ENCODE results near the gene CTR9. TPM values are rescaled to one million over a fixed set of nuclear protein-coding genes. Genes with fewer than 3 reads are reported as not detected.

Gene CTR9
- total and polyA plus RNA-seq, 2 of the 8 experiments (the other 6 are each of a cell fraction or from before 2014, with no cell fraction given), result 6.1 to 37.7 TPM

DNA sequence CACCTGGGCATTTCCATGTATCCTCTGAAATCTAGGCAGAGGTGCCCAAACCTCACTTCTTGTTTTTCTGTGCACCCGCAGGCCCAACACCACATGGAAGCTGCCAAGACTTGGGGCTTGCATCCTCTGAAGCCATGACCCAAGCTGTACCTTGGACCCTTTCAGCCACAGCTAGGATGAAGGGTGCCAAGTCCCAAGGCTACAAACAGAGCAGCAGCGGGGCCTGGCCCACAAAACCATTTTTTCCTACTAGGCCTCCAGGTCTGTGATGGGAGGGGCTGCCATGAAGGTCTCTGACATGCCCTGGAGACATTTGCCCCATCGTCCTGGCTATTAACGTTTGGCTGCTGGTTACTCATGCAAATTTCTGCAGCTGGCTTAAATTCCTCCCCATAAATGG is 78.1 kb downstream of the CTR9 start:
- H3K23ac ChIP-seq (ENCODE audit: insufficient read length), result no peak overlapping the region
- no peak overlapping the region for H3K4me2 ChIP-seq (ENCODE audit: insufficient read depth in 1 of 2, low read depth in 2 of 2, low read length in 2 of 2)
- H3K27ac ChIP-seq (ENCODE audit: low read depth, low read length), result no peak overlapping the region
- 0 out of 4 replicates have a peak, but pooled peaks cover 0 to 4% of the 10 kb centered on the region in 2 experiments for H3K9me3 ChIP-seq (ENCODE audit: insufficient read depth in 2 of 2, low read depth in 1 of 2, low read length in 1 of 2)
- H3K27me3 ChIP-seq (replicated peaks in 1 of 4; ENCODE audit: control insufficient read depth in 3 of 4, extremely low read depth in 1 of 4, insufficient read depth in 3 of 4, low read length in 3 of 4), result no peaks in the 10 kb centered on the region; a peak in 1 of 7 replicates
- no peak overlapping the region for H2BK120ac ChIP-seq (replicated peaks; ENCODE audit: low read depth, low read length)
- H4K5ac ChIP-seq (ENCODE audit: insufficient read length, low read depth, low read length), result no peak overlapping the region
- H2AK5ac ChIP-seq (ENCODE audit: low read depth, low read length), result no peak overlapping the region
- no peak overlapping the region for H3K14ac ChIP-seq (ENCODE audit: insufficient read length)
- no peak overlapping the region for H2AFZ ChIP-seq (ENCODE audit: low read length)
- H2BK12ac ChIP-seq (ENCODE audit: low read depth, low read length), result no peak overlapping the region
- DNase-seq (ENCODE audit: low read depth in 1 of 2, low spot score in 2 of 2) (no peak), FAIRE-seq (no peak)
- no peaks in the 10 kb centered on the region for H3K4me1 ChIP-seq (replicated peaks in 1 of 4; ENCODE audit: control insufficient read depth in 3 of 4, insufficient read depth in 4 of 4, low read length in 3 of 4)
- ChIA-PET CTCF (ENCODE audit: partially characterized antibody) (interaction anchor here (0.7 to 1.9 kb wide), 2 partner anchors 19 to 59 kb away, joined by 3 to 4 read pairs; no protein-coding TSS in a partner anchor), POLR2A (ENCODE audit: partially characterized antibody) (no interaction called here)
- H3K56ac ChIP-seq (replicated peaks; ENCODE audit: insufficient read length, low read depth, low read length), result no peak overlapping the region
- no peak overlapping the region for H2BK5ac ChIP-seq (ENCODE audit: low read depth, low read length)
- no peak overlapping the region for H3K4me3 ChIP-seq (ENCODE audit: extremely low read depth in 1 of 4, insufficient read depth in 2 of 4, low read depth in 3 of 4, low read length in 4 of 4)
- no peaks in the 10 kb centered on the region for H3K79me1 ChIP-seq (ENCODE audit: low read depth, low read length)
- H3K9ac ChIP-seq (replicated peaks in 1 of 4; ENCODE audit: extremely low read depth in 1 of 4, low read depth in 3 of 4, low read length in 3 of 4), result no peak overlapping the region
- no peaks in the 10 kb centered on the region for H3K36me3 ChIP-seq (ENCODE audit: control insufficient read depth in 2 of 4, insufficient read depth in 4 of 4, low read length in 3 of 4)
- 79% methylated on average over 4 of the region's 4 CpGs; no CpG with 5 or more reads in 1 of the 2 experiments for WGBS, 2 experiments (ENCODE audit: extremely low coverage in 1 of 2, insufficient coverage in 1 of 2, insufficient read length in 1 of 2, insufficient replicate concordance in 2 of 2, low coverage in 1 of 2, low lambda C conversion rate in 2 of 2, missing lambda C conversion rate in 1 of 2)
- H2BK15ac ChIP-seq (ENCODE audit: low read length), result no peak overlapping the region
- no peaks in the 10 kb centered on the region for H3K79me2 ChIP-seq (ENCODE audit: control insufficient read depth in 1 of 2, insufficient read depth in 2 of 2, low read length in 2 of 2)
- no peak overlapping the region for H3K4ac ChIP-seq (replicated peaks; ENCODE audit: insufficient read length, low read depth, low read length)
- H2BK20ac ChIP-seq (ENCODE audit: low read length), result no peak overlapping the region
- no peak overlapping the region for H4K8ac ChIP-seq (ENCODE audit: extremely low read depth, insufficient read depth, low read length)
- no peak overlapping the region for H4K91ac ChIP-seq (replicated peaks; ENCODE audit: insufficient read length, low read length)
- H3K23me2 ChIP-seq (ENCODE audit: low read depth, low read length), result no peaks in the 10 kb centered on the region
- no peak overlapping the region for H3K18ac ChIP-seq (ENCODE audit: extremely low read depth, low read length)
- no peaks in the 10 kb centered on the region for H4K20me1 ChIP-seq (replicated peaks in 1 of 2; ENCODE audit: control insufficient read depth in 1 of 2, insufficient read depth in 2 of 2, low read length in 2 of 2)
- no peak for TF ChIP-seq TCF12 (IDR thresholded peaks at IDR 0.05; ENCODE audit: low read depth, low read length)
- TF ChIP-seq NRF1 (IDR thresholded peaks at IDR 0.05; ENCODE audit: low read depth, low read length), result no peak
- no peak for TF ChIP-seq FOSL1 (IDR thresholded peaks at IDR 0.05; ENCODE audit: insufficient read depth, low read depth, low read length)
- no peak for TF ChIP-seq CHD2 (IDR thresholded peaks at IDR 0.05; ENCODE audit: low read length)
- TF ChIP-seq RNF2 (IDR thresholded peaks at IDR 0.05; ENCODE audit: borderline replicate concordance, low read depth, low read length, missing control alignments, poor library complexity, severe bottlenecking), result no peak
- no peak for TF ChIP-seq SIN3A (conservative IDR thresholded peaks at IDR 0.05 in 1 of 2, IDR thresholded peaks at IDR 0.05 in 1 of 2; ENCODE audit: low read depth in 1 of 2, low read length in 2 of 2)
- TF ChIP-seq CEBPB (IDR thresholded peaks at IDR 0.05; ENCODE audit: low read depth, low read length), result no peak
- TF ChIP-seq TAF1 (IDR thresholded peaks at IDR 0.05; ENCODE audit: low read depth, low read length), result no peak
- TF ChIP-seq KDM4A (IDR thresholded peaks at IDR 0.05; ENCODE audit: low read depth, low read length, severe bottlenecking), result no peak
- TF ChIP-seq, protein P1, sequence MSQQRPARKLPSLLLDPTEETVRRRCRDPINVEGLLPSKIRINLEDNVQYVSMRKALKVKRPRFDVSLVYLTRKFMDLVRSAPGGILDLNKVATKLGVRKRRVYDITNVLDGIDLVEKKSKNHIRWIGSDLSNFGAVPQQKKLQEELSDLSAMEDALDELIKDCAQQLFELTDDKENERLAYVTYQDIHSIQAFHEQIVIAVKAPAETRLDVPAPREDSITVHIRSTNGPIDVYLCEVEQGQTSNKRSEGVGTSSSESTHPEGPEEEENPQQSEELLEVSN (IDR thresholded peaks at IDR 0.05), result no peak

Measured in H1 (cell line).